Stimulated activated CD8-positive, alpha-beta memory T cell treated with anti-CD3 and anti-CD28 coated beads, Interleukin-2, amount 100 ng/mL, for 1 hour (primary cell): Measurements from ENCODE around the gene KIAA1191.
"Not testable (repeated sequence)": the region's sequence is repeated elsewhere in the genome, so short reads cannot be mapped to it uniquely, and the experiment has no call there.

Experiments
- DNase-seq, 2 donors: peaks; one replicate each; pipeline ENCODE4 v3.0.0-alpha.2; 2020; ENCODE audit warnings: low read depth in 2 of 2

KIAA1191 gene

DNA sequence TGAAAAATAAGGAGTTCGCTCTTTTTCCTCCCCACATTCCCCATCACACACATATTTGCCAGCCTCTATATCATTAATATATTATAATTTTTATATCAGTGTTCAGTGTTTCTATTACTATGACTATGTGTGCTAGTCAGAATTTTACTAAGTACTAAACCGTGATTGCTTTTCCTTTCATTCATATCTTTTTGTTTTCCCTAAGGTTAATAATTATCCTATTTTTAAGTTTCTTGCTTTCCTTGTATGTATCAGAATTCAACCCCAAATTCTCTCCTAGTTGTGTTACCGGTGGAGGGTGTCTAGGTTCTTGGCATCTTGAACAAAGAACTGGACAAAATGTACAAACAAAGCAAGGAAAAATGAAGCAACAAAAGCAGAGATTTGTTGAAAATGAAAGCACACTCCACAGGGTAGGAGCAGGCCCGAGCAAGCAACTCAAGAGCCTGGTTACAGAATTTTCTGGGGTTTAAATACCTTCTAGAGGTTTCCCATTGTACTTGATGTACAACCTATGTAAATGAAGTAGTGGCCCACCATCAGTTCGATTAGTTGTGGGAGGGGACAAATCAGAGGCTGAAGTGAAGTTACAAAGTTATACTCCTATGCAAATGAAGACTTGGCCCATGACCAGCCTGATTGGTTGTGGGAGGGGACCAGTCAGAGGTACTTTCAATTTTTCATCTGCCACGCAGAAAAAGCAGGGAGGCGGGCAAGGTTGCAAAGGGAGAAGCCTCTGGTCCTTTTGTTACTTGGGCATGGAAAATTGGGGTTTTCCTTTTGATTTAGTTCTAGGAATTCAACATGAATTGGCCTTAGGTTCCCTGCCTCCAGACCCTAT is 43.8 kb downstream of the KIAA1191 start:
- no peak for DNase-seq

DNA sequence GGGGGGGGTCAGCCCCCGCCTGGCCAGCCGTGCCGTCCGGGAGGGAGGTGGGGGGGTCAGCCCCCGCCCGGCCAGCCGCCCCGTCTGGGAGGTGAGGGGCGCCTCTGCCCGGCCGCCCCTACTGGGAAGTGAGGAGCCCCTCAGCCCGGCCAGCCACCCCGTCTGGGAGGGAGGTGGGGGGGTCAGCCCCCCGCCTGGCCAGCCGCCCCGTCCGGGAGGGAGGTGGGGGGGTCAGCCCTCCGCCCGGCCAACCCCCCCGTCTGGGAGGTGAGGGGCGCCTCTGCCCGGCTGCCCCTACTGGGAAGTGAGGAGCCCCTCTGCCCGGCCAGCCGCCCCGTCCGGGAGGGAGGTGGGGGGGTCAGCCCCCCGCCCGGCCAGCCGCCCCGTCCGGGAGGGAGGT is 56.2 kb downstream of the KIAA1191 start:
- not testable (repeated sequence) for DNase-seq
